OCI-LY1 (cell line): ENCODE data around the gene SNRNP70.

Experiments used
- H2AFZ ChIP-seq: fragments of 200-600 bp; sonication (generic), shearing (Covaris generic); 2 replicates; pipeline ENCODE4 v1.6.0; 2014; ENCODE audit warnings: antibody characterized with exemption, mild to moderate bottlenecking, low read length
- H3F3A ChIP-seq: fragments of 200-600 bp; sonication (generic), shearing (Covaris generic); 2 replicates; pipeline ENCODE4 v1.6.0; 2014; ENCODE audit warnings: mild to moderate bottlenecking, antibody characterized with exemption, low read length, moderate library complexity; ENCODE audit not compliant: insufficient read depth
- H3K27ac ChIP-seq: fragments of 200-600 bp; sonication (generic); 2 replicates; pipeline ENCODE4 v1.5.1; 2014; ENCODE audit warnings: low read length, mixed run types, mild to moderate bottlenecking, low read depth; ENCODE audit not compliant: poor library complexity, severe bottlenecking
- H3K27me3 ChIP-seq: fragments of 200-600 bp; sonication (generic); 2 replicates; pipeline ENCODE4 v1.6.0; 2014; ENCODE audit warnings: antibody characterized with exemption, mild to moderate bottlenecking, low read length, moderate library complexity; ENCODE audit not compliant: insufficient read depth
- H3K36me3 ChIP-seq: fragments of 200-600 bp; sonication (generic); 2 replicates; pipeline ENCODE4 v1.6.1; 2014; ENCODE audit warnings: mild to moderate bottlenecking, antibody characterized with exemption, low read length, moderate library complexity, mixed read lengths; ENCODE audit not compliant: insufficient read depth
- H3K4me1 ChIP-seq: fragments of 200-600 bp; sonication (generic); 2 replicates; pipeline ENCODE4 v1.5.1; 2014; ENCODE audit warnings: mild to moderate bottlenecking, low read length, moderate library complexity; ENCODE audit not compliant: insufficient read depth, severe bottlenecking
- H3K4me2 ChIP-seq: fragments of 200-600 bp; sonication (generic), shearing (Covaris generic); 2 replicates; pipeline ENCODE4 v1.6.1; 2014; ENCODE audit warnings: low read length
- H3K4me3 ChIP-seq: fragments of 200-600 bp; sonication (generic); 2 replicates; pipeline ENCODE4 v1.5.1; 2014; ENCODE audit warnings: low read length, low read depth, mild to moderate bottlenecking, mixed read lengths; ENCODE audit not compliant: poor library complexity, severe bottlenecking
- H3K79me2 ChIP-seq: fragments of 200-600 bp; shearing (Covaris generic); 2 replicates; pipeline ENCODE4 v1.6.1; 2016; ENCODE audit warnings: mixed run types, low read length, mixed read lengths; ENCODE audit not compliant: insufficient read depth
- H3K9ac ChIP-seq: fragments of 200-600 bp; sonication (generic), shearing (Covaris generic); 2 replicates; pipeline ENCODE4 v1.6.1; 2014; ENCODE audit warnings: mild to moderate bottlenecking, low read length, mixed read lengths
- H3K9me2 ChIP-seq: fragments of 200-600 bp; sonication (generic), shearing (Covaris generic); 2 replicates; pipeline ENCODE4 v1.6.1; 2014; ENCODE audit warnings: low read depth, mild to moderate bottlenecking, low read length, mixed read lengths
- H3K9me3 ChIP-seq: fragments of 200-600 bp; shearing (Covaris generic); 2 replicates; pipeline ENCODE4 v1.6.1; 2014; ENCODE audit warnings: low read length, mixed read lengths
- H4K20me1 ChIP-seq: fragments of 200-600 bp; sonication (generic), shearing (Covaris generic); 2 replicates; pipeline ENCODE4 v1.6.0; 2016; ENCODE audit warnings: mild to moderate bottlenecking, low read length; ENCODE audit not compliant: insufficient read depth
- CTCF ChIP-seq: fragments of 200-600 bp; sonication (generic), shearing (Covaris generic); IDR thresholded peaks from 2 replicates; pipeline ENCODE4 v1.5.1; 2017; ENCODE audit warnings: mild to moderate bottlenecking, antibody characterized with exemption, low read length, moderate library complexity, mixed read lengths
- EZH2 ChIP-seq: fragments of 200-600 bp; sonication (generic), shearing (Covaris generic); IDR thresholded peaks from 2 replicates; pipeline ENCODE4 v1.8.0; 2017; ENCODE audit warnings: borderline replicate concordance, mixed run types, mild to moderate bottlenecking, antibody characterized with exemption, low read length, moderate library complexity, mixed read lengths

Gene SNRNP70

GRCh38 chr19:49061445-49061844 lies 23.8 kb upstream of the SNRNP70 start:
- Histone ChIP-seq H4K20me1 (no peaks in the 10 kb centered on the region), H3K9ac (no peak overlapping the region), H3K27ac (no peak overlapping the region), H3K4me3 (no peak overlapping the region), H3K36me3 (no peaks in the 10 kb centered on the region), H2AFZ (no peak overlapping the region), H3K79me2 (no peaks in the 10 kb centered on the region), H3K9me3 (no peaks in the 10 kb centered on the region), H3K4me1 (peaks cover 2% of the 10 kb centered on the region), H3K9me2 (no peaks in the 10 kb centered on the region), H3F3A (no peaks in the 10 kb centered on the region), H3K27me3 (peaks cover 10% of the 10 kb centered on the region; the same call in 1 of the 2 replicates), H3K4me2 (no peak overlapping the region)
- TF ChIP-seq CTCF (no peak), EZH2 (no peak)

GRCh38 chr19:49064029-49064629 lies 21.1 kb upstream of the SNRNP70 start:
- Histone ChIP-seq H3K36me3 (no peaks in the 10 kb centered on the region), H2AFZ (no peak overlapping the region), H3K4me1 (no peaks in the 10 kb centered on the region), H3K79me2 (no peaks in the 10 kb centered on the region), H3K9me3 (no peaks in the 10 kb centered on the region), H3K9ac (no peak overlapping the region), H3F3A (no peaks in the 10 kb centered on the region), H4K20me1 (no peaks in the 10 kb centered on the region), H3K4me2 (no peak overlapping the region), H3K4me3 (no peak overlapping the region), H3K27me3 (peaks cover 12% of the 10 kb centered on the region), H3K9me2 (no peaks in the 10 kb centered on the region), H3K27ac (no peak overlapping the region)
- no peak for TF ChIP-seq CTCF

DNA sequence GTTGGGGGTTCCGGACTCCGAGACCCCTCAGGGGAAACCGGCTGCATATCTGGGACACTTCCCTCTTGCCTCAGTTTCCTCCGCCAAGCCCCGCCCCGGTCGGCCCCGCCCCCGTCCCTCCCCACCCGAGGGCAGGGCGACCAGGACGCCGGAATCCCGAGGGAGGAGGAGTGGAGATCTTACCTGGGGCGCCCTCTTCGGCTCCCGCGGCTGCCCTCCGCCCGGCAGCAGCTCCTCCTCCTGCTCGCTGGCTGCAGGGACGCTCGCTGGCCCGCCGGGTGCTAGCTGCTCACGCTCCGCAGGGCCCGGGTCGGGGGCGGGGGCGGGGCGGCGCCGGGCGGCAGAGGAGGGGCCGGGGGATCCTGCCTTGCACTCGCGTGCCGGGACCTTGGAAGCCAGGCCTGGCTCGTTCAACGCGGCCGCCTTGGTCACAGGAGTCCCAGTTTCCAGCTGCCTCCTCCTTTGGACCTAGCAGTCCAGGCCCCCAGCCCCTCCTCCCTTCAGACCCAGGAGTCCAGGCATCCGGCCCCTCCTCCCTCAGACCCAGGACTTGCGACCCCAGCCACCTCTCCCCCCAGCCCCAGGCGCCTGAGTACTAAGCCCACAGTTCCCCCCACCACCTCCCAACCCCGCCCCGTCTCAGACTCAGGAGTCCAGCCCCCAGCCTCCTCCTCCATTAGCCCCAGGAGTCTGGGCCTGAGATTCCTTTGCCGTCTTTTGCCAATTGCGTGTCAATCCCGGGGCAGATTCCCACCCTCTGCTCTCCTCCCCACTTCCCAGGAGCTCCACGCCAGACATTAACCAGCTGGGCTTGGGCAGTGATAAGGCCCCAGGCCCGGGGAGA lies 20.3 kb upstream of the SNRNP70 start, which contains the start of gene NTF4:
Gene NTF4 (minus strand): TSS at position 51 of the 844 bp plus-strand sequence. CDS start 2,821 bp downstream, outside the sequence.
- Histone ChIP-seq H3K79me2 (no peaks in the 10 kb centered on the region), H3K4me2 (peak within 1 kb of the TSS; percentile 16; the same call in 1 of the 2 replicates), H3K27me3 (peaks cover 14% of the 10 kb centered on the region), H3K36me3 (no peaks in the 10 kb centered on the region), H3K4me1 (no peaks in the 10 kb centered on the region), H3F3A (no peaks in the 10 kb centered on the region), H2AFZ (no peak within 1 kb of the TSS), H3K9me2 (no peaks in the 10 kb centered on the region), H3K9me3 (no peaks in the 10 kb centered on the region), H3K27ac (no peak within 1 kb of the TSS), H4K20me1 (no peaks in the 10 kb centered on the region), H3K9ac (no peak within 1 kb of the TSS), H3K4me3 (peak within 1 kb of the TSS; percentile 5)
- TF ChIP-seq EZH2 (no peak), CTCF (no peak)
